Adipocyte (in vitro differentiated cells): Measurements from ENCODE around the gene TP53.

Experiments
- DNase-seq: peaks from one replicate; pipeline ENCODE4 v3.0.0-alpha.2; 2015; ENCODE audit warnings: low read depth
- H3K27me3 ChIP-seq: replicated peaks from 2 replicates; pipeline ENCODE4 v1.7.0; 2013; ENCODE audit warnings: mild to moderate bottlenecking, low read length, moderate library complexity; ENCODE audit not compliant: control insufficient read depth, insufficient read depth
- H3K36me3 ChIP-seq: 2 replicates; pipeline ENCODE4 v1.7.0; 2013; ENCODE audit warnings: low read length, mild to moderate bottlenecking, moderate library complexity; ENCODE audit not compliant: control insufficient read depth, insufficient read depth, severe bottlenecking
- H3K4me1 ChIP-seq: 2 replicates; pipeline ENCODE4 v1.7.0; 2013; ENCODE audit warnings: mild to moderate bottlenecking, low read length, moderate library complexity; ENCODE audit not compliant: control insufficient read depth, insufficient read depth
- H3K4me3 ChIP-seq: 2 replicates; pipeline ENCODE4 v1.7.0; 2013; ENCODE audit warnings: mild to moderate bottlenecking, low read length, moderate library complexity
- H3K9ac ChIP-seq: 2 replicates; pipeline ENCODE4 v1.7.0; 2013; ENCODE audit warnings: mild to moderate bottlenecking, low read length, moderate library complexity
- H3K9me3 ChIP-seq: 2 replicates; pipeline ENCODE4 v1.7.0; 2013; ENCODE audit warnings: mild to moderate bottlenecking, low read length, moderate library complexity; ENCODE audit not compliant: control insufficient read depth

Gene TP53

GRCh38 chr17:7687908-7688807 is 868 bp upstream of the TP53 start, which contains the start of gene WRAP53:
WRAP53 (plus strand) TSS chr17:7688477; CDS start chr17:7688649, 172 bp downstream.
- Histone ChIP-seq H3K36me3 (no peaks in the 10 kb centered on the region), H3K4me3 (peak within 1 kb of the TSS; percentile 100), H3K27me3 (no peaks in the 10 kb centered on the region), H3K9me3 (no peaks in the 10 kb centered on the region), H3K4me1 (peaks cover 25% of the 10 kb centered on the region), H3K9ac (peak within 1 kb of the TSS; percentile 100)
- peak; percentile 100 for DNase-seq

GRCh38 chr17:7686222-7687071 is 843 bp downstream of the TP53 start:
- Histone ChIP-seq H3K27me3 (no peaks in the 10 kb centered on the region), H3K9ac (peak overlapping the region; percentile 100), H3K36me3 (no peaks in the 10 kb centered on the region), H3K4me1 (peaks cover 25% of the 10 kb centered on the region), H3K9me3 (no peaks in the 10 kb centered on the region), H3K4me3 (peak overlapping the region; percentile 100)
- DNase-seq, result peak; percentile 92

GRCh38 chr17:7685533-7686221 is 1.6 kb downstream of the TP53 start:
- no peaks in the 10 kb centered on the region for H3K9me3 ChIP-seq
- peak overlapping the region; percentile 100 for H3K4me3 ChIP-seq
- H3K36me3 ChIP-seq, result no peaks in the 10 kb centered on the region
- H3K27me3 ChIP-seq, result no peaks in the 10 kb centered on the region
- peak overlapping the region; percentile 100 for H3K9ac ChIP-seq
- peaks cover 25% of the 10 kb centered on the region for H3K4me1 ChIP-seq
- peak; percentile 97 for DNase-seq

- Histone ChIP-seq H3K9ac (peak overlapping the region; percentile 100), H3K4me1 (peaks cover 25% of the 10 kb centered on the region), H3K4me3 (peak overlapping the region; percentile 100), H3K27me3 (no peaks in the 10 kb centered on the region), H3K9me3 (no peaks in the 10 kb centered on the region), H3K36me3 (no peaks in the 10 kb centered on the region)
- DNase-seq, result no peak
Observed at GRCh38 chr17:7684851-7685532, 2.3 kb downstream of the TP53 start.

- Histone ChIP-seq H3K27me3 (no peaks in the 10 kb centered on the region), H3K9ac (no peak overlapping the region), H3K9me3 (peaks cover 6% of the 10 kb centered on the region), H3K4me1 (no peaks in the 10 kb centered on the region), H3K4me3 (no peak overlapping the region), H3K36me3 (peaks cover 30% of the 10 kb centered on the region)
- no peak for DNase-seq
Observed at GRCh38 chr17:7677388-7678067, 9.8 kb downstream of the TP53 start.

GRCh38 chr17:7676533-7676932 is 10.8 kb downstream of the TP53 start:
- DNase-seq, result no peak
- Histone ChIP-seq H3K9me3 (peaks cover 6% of the 10 kb centered on the region), H3K4me3 (no peak overlapping the region), H3K9ac (no peak overlapping the region), H3K36me3 (peaks cover 37% of the 10 kb centered on the region), H3K4me1 (no peaks in the 10 kb centered on the region), H3K27me3 (no peaks in the 10 kb centered on the region)

- Histone ChIP-seq H3K4me1 (no peaks in the 10 kb centered on the region), H3K27me3 (no peaks in the 10 kb centered on the region), H3K36me3 (peaks cover 53% of the 10 kb centered on the region), H3K9me3 (peaks cover 6% of the 10 kb centered on the region), H3K4me3 (no peak overlapping the region), H3K9ac (no peak overlapping the region)
- no peak for DNase-seq
Observed at GRCh38 chr17:7674934-7675333, 12.4 kb downstream of the TP53 start.

- H3K27me3 ChIP-seq, result no peaks in the 10 kb centered on the region
- no peak overlapping the region for H3K9ac ChIP-seq
- H3K9me3 ChIP-seq, result peaks cover 6% of the 10 kb centered on the region
- H3K36me3 ChIP-seq, result peaks cover 68% of the 10 kb centered on the region
- DNase-seq, result no peak
- no peak overlapping the region for H3K4me3 ChIP-seq
- H3K4me1 ChIP-seq, result no peaks in the 10 kb centered on the region
Observed at GRCh38 chr17:7673239-7673638, 14.1 kb downstream of the TP53 start.

- no peak for DNase-seq
- peaks cover 4% of the 10 kb centered on the region for H3K9me3 ChIP-seq
- no peaks in the 10 kb centered on the region for H3K27me3 ChIP-seq
- H3K9ac ChIP-seq, result no peak overlapping the region
- no peak overlapping the region for H3K4me3 ChIP-seq
- no peaks in the 10 kb centered on the region for H3K4me1 ChIP-seq
- H3K36me3 ChIP-seq, result peaks cover 60% of the 10 kb centered on the region
Observed at GRCh38 chr17:7668482-7668881, 18.8 kb downstream of the TP53 start.

- Histone ChIP-seq H3K36me3 (peaks cover 54% of the 10 kb centered on the region), H3K4me1 (no peaks in the 10 kb centered on the region), H3K9me3 (no peaks in the 10 kb centered on the region), H3K4me3 (no peak overlapping the region), H3K27me3 (no peaks in the 10 kb centered on the region), H3K9ac (no peak overlapping the region)
- DNase-seq, result no peak
Observed at GRCh38 chr17:7667656-7668406, 19.5 kb downstream of the TP53 start.
